D721Med (cell line): ENCODE results near the gene AP3S2.

ENCODE experiments used
- DNase-seq: peaks from one replicate; pipeline ENCODE4 v3.0.0; 2011; ENCODE audit warnings: low spot score; ENCODE audit not compliant: insufficient read length
- FAIRE-seq: peaks from 2 replicates; lab custom pipeline; 2011; peaks lifted over from hg19 to GRCh38; lab: Jason Lieb, UNC
- TF ChIP-seq, protein P1 (sequence below): IDR thresholded peaks from 2 replicates; pipeline ENCODE4 v1.5.1; 2012; ENCODE audit warnings: mild to moderate bottlenecking, control low read depth; ENCODE audit not compliant: insufficient read depth; ENCODE audit errors: missing control alignments

The AP3S2 gene

GRCh38 chr15:89812847-89813320, 80.9 kb downstream of the AP3S2 start:
- FAIRE-seq (no peak), DNase-seq (no peak)
- TF ChIP-seq, protein P1, sequence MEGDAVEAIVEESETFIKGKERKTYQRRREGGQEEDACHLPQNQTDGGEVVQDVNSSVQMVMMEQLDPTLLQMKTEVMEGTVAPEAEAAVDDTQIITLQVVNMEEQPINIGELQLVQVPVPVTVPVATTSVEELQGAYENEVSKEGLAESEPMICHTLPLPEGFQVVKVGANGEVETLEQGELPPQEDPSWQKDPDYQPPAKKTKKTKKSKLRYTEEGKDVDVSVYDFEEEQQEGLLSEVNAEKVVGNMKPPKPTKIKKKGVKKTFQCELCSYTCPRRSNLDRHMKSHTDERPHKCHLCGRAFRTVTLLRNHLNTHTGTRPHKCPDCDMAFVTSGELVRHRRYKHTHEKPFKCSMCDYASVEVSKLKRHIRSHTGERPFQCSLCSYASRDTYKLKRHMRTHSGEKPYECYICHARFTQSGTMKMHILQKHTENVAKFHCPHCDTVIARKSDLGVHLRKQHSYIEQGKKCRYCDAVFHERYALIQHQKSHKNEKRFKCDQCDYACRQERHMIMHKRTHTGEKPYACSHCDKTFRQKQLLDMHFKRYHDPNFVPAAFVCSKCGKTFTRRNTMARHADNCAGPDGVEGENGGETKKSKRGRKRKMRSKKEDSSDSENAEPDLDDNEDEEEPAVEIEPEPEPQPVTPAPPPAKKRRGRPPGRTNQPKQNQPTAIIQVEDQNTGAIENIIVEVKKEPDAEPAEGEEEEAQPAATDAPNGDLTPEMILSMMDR = no peak

GRCh38 chr15:89812011-89812846, 81.6 kb downstream of the AP3S2 start:
- no peak for DNase-seq
- no peak for FAIRE-seq
- TF ChIP-seq, protein P1 = no peak

GRCh38 chr15:89810837-89811236, 83.0 kb downstream of the AP3S2 start:
- DNase-seq (no peak), FAIRE-seq (no peak)
- TF ChIP-seq, protein P1 = no peak

GRCh38 chr15:89809787-89810148, 84.0 kb downstream of the AP3S2 start:
- TF ChIP-seq, protein P1 = no peak
- FAIRE-seq (no peak), DNase-seq (no peak)

DNA sequence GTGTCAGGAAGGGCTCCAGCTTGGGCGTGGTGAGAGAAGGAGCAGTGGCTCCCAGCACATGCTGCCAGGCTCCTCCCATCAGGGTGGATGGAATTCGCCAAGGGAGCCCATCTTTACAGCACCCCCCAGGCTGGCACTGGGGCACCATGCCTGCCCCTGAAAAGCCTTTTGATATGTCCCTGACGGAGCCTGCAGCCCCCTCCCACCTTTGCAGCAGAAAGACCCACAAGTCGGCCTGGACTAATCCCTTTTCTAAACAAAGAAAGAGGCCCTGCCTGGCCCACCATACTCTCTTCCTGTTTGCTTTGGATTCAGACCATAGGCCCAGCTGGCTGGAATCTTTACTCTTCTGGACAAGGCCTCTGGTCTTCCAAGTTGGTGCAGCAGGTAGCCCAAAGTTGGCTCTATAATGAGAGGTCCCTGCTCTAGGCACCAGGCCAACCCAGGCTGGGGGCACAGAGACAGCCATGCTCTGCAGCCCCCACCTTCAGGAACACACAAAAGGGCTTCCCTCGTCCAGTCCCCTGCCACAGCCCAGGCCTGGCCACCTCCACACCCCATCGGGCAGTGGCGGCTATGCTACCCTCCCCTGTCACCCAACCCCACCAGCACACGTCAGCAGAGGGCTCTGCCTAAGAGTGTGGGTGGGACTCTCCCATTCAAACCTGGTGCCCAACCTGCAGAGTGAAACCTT, 84.6 kb downstream of the AP3S2 start:
- DNase-seq = no peak
- no peak for FAIRE-seq
- TF ChIP-seq, protein P1 = no peak

- TF ChIP-seq, protein P1 = no peak
- no peak for DNase-seq
- FAIRE-seq = no peak
These were observed 85.5 kb downstream of the AP3S2 start for GRCh38 chr15:89808160-89808870.
